ENCODE data around the gene KLB.

DNA sequence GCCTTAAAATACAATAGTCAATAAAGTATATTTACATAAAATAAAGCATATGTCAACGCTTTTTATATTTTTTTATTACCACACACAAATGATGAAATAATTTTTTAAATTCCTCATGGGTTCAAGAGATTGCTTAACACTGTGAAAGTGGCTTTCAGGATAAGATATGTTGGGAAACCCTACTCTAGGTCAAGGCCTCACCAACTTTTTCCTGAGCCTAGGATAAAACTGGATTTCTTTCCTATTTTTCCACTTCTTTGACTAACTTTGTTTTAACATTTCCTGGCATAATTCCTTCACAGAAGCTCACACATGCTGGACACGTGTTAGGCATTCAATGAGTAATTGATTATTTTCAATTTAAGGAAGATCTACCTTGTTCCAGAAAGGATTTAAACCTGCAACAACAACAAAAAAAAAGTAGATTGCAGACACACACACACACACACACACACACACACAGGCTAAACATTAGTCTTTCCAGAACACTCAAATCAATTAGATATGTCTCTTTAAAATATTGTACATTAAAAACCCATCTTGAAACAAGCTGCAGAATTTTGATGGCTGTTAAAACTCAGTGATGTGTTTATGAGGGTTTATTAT is 9.1 kb downstream of the KLB start:
- TF ChIP-seq, protein P1, sequence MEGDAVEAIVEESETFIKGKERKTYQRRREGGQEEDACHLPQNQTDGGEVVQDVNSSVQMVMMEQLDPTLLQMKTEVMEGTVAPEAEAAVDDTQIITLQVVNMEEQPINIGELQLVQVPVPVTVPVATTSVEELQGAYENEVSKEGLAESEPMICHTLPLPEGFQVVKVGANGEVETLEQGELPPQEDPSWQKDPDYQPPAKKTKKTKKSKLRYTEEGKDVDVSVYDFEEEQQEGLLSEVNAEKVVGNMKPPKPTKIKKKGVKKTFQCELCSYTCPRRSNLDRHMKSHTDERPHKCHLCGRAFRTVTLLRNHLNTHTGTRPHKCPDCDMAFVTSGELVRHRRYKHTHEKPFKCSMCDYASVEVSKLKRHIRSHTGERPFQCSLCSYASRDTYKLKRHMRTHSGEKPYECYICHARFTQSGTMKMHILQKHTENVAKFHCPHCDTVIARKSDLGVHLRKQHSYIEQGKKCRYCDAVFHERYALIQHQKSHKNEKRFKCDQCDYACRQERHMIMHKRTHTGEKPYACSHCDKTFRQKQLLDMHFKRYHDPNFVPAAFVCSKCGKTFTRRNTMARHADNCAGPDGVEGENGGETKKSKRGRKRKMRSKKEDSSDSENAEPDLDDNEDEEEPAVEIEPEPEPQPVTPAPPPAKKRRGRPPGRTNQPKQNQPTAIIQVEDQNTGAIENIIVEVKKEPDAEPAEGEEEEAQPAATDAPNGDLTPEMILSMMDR (conservative IDR thresholded peaks at IDR 0.05): no peak
- no peak for TF ChIP-seq ZFX (IDR thresholded peaks at IDR 0.05)
